Osteocyte (in vitro differentiated cells): ENCODE measurements around the gene DECR2. TPM values are rescaled to one million over a fixed set of nuclear protein-coding genes. Genes with fewer than 3 reads are reported as not detected.
"Not testable (repeated sequence)": the region's sequence is repeated elsewhere in the genome, so short reads cannot be mapped to it uniquely, and the experiment has no call there.

ENCODE experiments used
- DNase-seq: peaks from one replicate; pipeline ENCODE4 v3.0.0; 2021; ENCODE audit warnings: mixed read lengths; ENCODE audit not compliant: unreplicated experiment; ENCODE audit errors: extremely low spot score
- H3K27ac Mint-ChIP-seq: one replicate; pipeline ENCODE4 v1.8.0; 2021; ENCODE audit warnings: mild to moderate bottlenecking, mixed read lengths; ENCODE audit not compliant: unreplicated experiment
- H3K27me3 Mint-ChIP-seq: one replicate; pipeline ENCODE4 v1.8.0; 2021; ENCODE audit warnings: mixed read lengths; ENCODE audit not compliant: unreplicated experiment
- H3K36me3 Mint-ChIP-seq: one replicate; pipeline ENCODE4 v1.8.0; 2021; ENCODE audit warnings: mixed read lengths; ENCODE audit not compliant: unreplicated experiment
- H3K4me1 Mint-ChIP-seq: one replicate; pipeline ENCODE4 v1.8.0; 2021; ENCODE audit warnings: mixed read lengths; ENCODE audit not compliant: unreplicated experiment
- H3K4me3 Mint-ChIP-seq: one replicate; pipeline ENCODE4 v1.8.0; 2021; ENCODE audit warnings: mild to moderate bottlenecking, moderate library complexity, mixed read lengths; ENCODE audit not compliant: unreplicated experiment
- H3K9me3 Mint-ChIP-seq: one replicate; pipeline ENCODE4 v1.8.0; 2021; ENCODE audit warnings: mixed read lengths; ENCODE audit not compliant: unreplicated experiment
- CTCF ChIP-seq: fragments of 200-600 bp; sonication (generic); IDR thresholded peaks from 2 replicates; pipeline ENCODE4 v1.5.0; 2021; ENCODE audit warnings: antibody characterized with exemption, mild to moderate bottlenecking, moderate library complexity
- total RNA-seq: library from RNA; stranded (reverse); gene quantifications from 2 replicates; pipeline ENCODE4 v1.2.1, GENCODE V29; 2021

The DECR2 gene
- total RNA-seq, 1 donor from 2014 or later, result 23.4 TPM

GRCh38 chr16:411576-412265, 10.0 kb downstream of the DECR2 start:
- H3K9me3 Mint-ChIP-seq, result no peaks in the 10 kb centered on the region
- H3K27me3 Mint-ChIP-seq, result no peaks in the 10 kb centered on the region
- no peak overlapping the region for H3K4me3 Mint-ChIP-seq
- H3K27ac Mint-ChIP-seq, result no peak overlapping the region
- TF ChIP-seq CTCF, result no peak
- peaks cover 8% of the 10 kb centered on the region for H3K36me3 Mint-ChIP-seq
- DNase-seq, result no peak
- H3K4me1 Mint-ChIP-seq, result peaks cover 7% of the 10 kb centered on the region

GRCh38 chr16:414395-415169, 12.9 kb downstream of the DECR2 start:
- Mint-ChIP-seq H3K27ac (no peak overlapping the region), H3K36me3 (peaks cover 7% of the 10 kb centered on the region), H3K9me3 (no peaks in the 10 kb centered on the region), H3K27me3 (no peaks in the 10 kb centered on the region), H3K4me3 (no peak overlapping the region), H3K4me1 (peaks cover 2% of the 10 kb centered on the region)
- DNase-seq, result no peak
- TF ChIP-seq CTCF, result no peak

DNA sequence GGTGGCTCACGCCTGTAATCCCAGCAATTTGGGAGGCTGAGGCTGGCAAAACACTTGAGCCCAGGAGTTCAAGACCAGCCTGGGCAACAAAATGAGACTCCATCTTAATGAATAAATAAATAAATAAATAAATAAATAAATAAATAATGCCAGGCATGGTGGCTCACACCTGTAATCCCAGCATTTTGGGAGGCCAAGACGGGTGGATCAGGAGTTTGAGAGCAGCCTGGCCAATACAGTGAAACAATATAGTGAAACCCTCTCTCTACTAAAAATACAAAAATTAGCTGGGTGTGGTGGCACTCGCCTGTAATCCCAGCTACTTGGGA, 13.4 kb downstream of the DECR2 start:
- DNase-seq, H3K9me3 Mint-ChIP-seq, H3K36me3 Mint-ChIP-seq, H3K27me3 Mint-ChIP-seq, H3K27ac Mint-ChIP-seq, H3K4me3 Mint-ChIP-seq, H3K4me1 Mint-ChIP-seq: not testable (repeated sequence)

GRCh38 chr16:422179-422578, 20.5 kb downstream of the DECR2 start:
- peaks cover 19% of the 10 kb centered on the region for H3K4me1 Mint-ChIP-seq
- not testable (repeated sequence) for H3K4me3 Mint-ChIP-seq, H3K36me3 Mint-ChIP-seq, H3K27me3 Mint-ChIP-seq, H3K27ac Mint-ChIP-seq, DNase-seq, H3K9me3 Mint-ChIP-seq

GRCh38 chr16:424033-424622, 22.4 kb downstream of the DECR2 start:
- H3K4me3 Mint-ChIP-seq, result peak overlapping the region; percentile 70
- H3K27ac Mint-ChIP-seq, result peak overlapping the region; percentile 93
- H3K36me3 Mint-ChIP-seq, result peaks cover 6% of the 10 kb centered on the region
- no peak for TF ChIP-seq CTCF
- peaks cover 39% of the 10 kb centered on the region for H3K4me1 Mint-ChIP-seq
- H3K27me3 Mint-ChIP-seq, result no peaks in the 10 kb centered on the region
- H3K9me3 Mint-ChIP-seq, result no peaks in the 10 kb centered on the region
- no peak for DNase-seq

- peaks cover 39% of the 10 kb centered on the region for H3K4me1 Mint-ChIP-seq
- no peak for TF ChIP-seq CTCF
- H3K27ac Mint-ChIP-seq, result peak overlapping the region; percentile 93
- H3K9me3 Mint-ChIP-seq, result no peaks in the 10 kb centered on the region
- H3K4me3 Mint-ChIP-seq, result peak overlapping the region; percentile 70
- H3K27me3 Mint-ChIP-seq, result no peaks in the 10 kb centered on the region
- H3K36me3 Mint-ChIP-seq, result peaks cover 7% of the 10 kb centered on the region
- DNase-seq, result no peak
These were observed 23.0 kb downstream of the DECR2 start for GRCh38 chr16:424623-425081.
